AG09319 (cell line): ENCODE results near the gene ZNF512B.
"Not testable (repeated sequence)": the region's sequence is repeated elsewhere in the genome, so short reads cannot be mapped to it uniquely, and the experiment has no call there.

Experiments used
- DNase-seq: peaks from one replicate; pipeline ENCODE4 v3.0.0-alpha.2; 2010; ENCODE audit warnings: low read depth; ENCODE audit errors: extremely low read depth
- CTCF ChIP-seq: IDR thresholded peaks from 2 replicates; pipeline ENCODE4 v1.5.1; 2011; ENCODE audit warnings: low read depth, mild to moderate bottlenecking, inconsistent platforms, low read length, moderate library complexity

Gene ZNF512B

GRCh38 chr20:63937596-63937995 is 32.1 kb downstream of the ZNF512B start:
- TF ChIP-seq CTCF: no peak

GRCh38 chr20:63935447-63935846 is 34.3 kb downstream of the ZNF512B start:
- no peak for TF ChIP-seq CTCF
- no peak for DNase-seq

More at GRCh38 chr20:63937596-63937995, 32.1 kb downstream of the ZNF512B start:
- DNase-seq: no peak

- no peak for DNase-seq
- peak; percentile 30 for TF ChIP-seq CTCF
These were observed 35.3 kb downstream of the ZNF512B start for GRCh38 chr20:63934271-63935068.

GRCh38 chr20:63933646-63934045 is 36.1 kb downstream of the ZNF512B start:
- DNase-seq: no peak
- TF ChIP-seq CTCF: no peak

- no peak for TF ChIP-seq CTCF
- DNase-seq: no peak
These were observed 37.0 kb downstream of the ZNF512B start for GRCh38 chr20:63932606-63933160.

- TF ChIP-seq CTCF: no peak
- DNase-seq: no peak
These were observed 38.0 kb downstream of the ZNF512B start for GRCh38 chr20:63931735-63932134.

GRCh38 chr20:63930971-63931553 is 38.7 kb downstream of the ZNF512B start:
- DNase-seq: no peak
- no peak for TF ChIP-seq CTCF

GRCh38 chr20:63929473-63929883 is 40.3 kb downstream of the ZNF512B start:
- DNase-seq: not testable (repeated sequence)
